ENCODE measurements around the gene OR51F1. TPM values are rescaled to one million over a fixed set of nuclear protein-coding genes. Genes with fewer than 3 reads are reported as not detected.
"Not testable (repeated sequence)": the region's sequence is repeated elsewhere in the genome, so short reads cannot be mapped to it uniquely, and the experiment has no call there.

Gene OR51F1, protein sequence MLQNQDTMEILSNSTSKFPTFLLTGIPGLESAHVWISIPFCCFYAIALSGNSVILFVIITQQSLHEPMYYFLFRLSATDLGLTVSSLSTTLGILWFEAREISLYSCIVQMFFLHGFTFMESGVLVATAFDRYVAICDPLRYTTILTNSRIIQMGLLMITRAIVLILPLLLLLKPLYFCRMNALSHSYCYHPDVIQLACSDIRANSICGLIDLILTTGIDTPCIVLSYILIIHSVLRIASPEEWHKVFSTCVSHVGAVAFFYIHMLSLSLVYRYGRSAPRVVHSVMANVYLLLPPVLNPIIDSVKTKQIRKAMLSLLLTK
- total RNA-seq: not detected
- polyA plus RNA-seq: not detected
- not detected for total RNA-seq

DNA sequence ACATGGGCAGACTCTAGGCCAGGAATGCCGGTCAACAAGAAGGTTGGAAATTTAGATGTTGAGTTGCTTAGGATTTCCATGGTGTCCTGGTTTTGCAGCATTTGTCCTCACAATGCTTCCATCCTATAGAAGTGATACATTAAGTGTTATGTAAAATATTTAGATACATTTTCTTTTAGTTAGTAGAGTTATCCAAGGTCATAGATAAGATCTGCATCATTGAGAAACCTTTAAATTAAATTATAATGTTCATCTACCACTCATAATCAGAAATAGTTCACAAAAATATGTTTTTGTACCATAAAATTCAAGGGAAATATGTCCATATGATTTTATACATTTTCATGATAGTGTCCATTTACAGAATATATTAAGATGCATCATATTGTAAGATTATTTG, at the start of gene OR51F1:
Gene OR51F1, minus strand, starts transcription at position 101 of the 400 bp plus-strand sequence. Its CDS starts 0 bp downstream, at position 101.
- Histone ChIP-seq H3K27ac (ENCODE audit: low read depth, low read length) (no peak within 1 kb of the TSS), H3K36me3 (ENCODE audit: control insufficient read depth in 2 of 3, insufficient read depth in 3 of 3, low read length in 3 of 3) (no peaks in the 10 kb centered on the region), H3K4me3 (ENCODE audit: low read length) (no peak within 1 kb of the TSS), H3K9me3 (ENCODE audit: control insufficient read depth in 2 of 3, low read length in 3 of 3) (no peaks in the 10 kb centered on the region), H3K27me3 (ENCODE audit: control insufficient read depth in 2 of 2, insufficient read depth in 2 of 2, low read length in 2 of 2) (no peaks in the 10 kb centered on the region), H3K4me1 (ENCODE audit: control insufficient read depth in 2 of 2, insufficient read depth in 2 of 2, low read length in 2 of 2) (no peaks in the 10 kb centered on the region)
- no peaks in the 10 kb centered on the region for H3K4me1 Mint-ChIP-seq
- peaks cover 0 to 2% (median 0%) of the 10 kb centered on the region in 11 donors for H3K9me3 Mint-ChIP-seq
- peaks cover 0 to 23% (median 7%) of the 10 kb centered on the region in 5 donors for H3K27me3 Mint-ChIP-seq
- no peaks in the 10 kb centered on the region for H3K36me3 Mint-ChIP-seq
- no peak within 1 kb of the TSS for H3K4me3 Mint-ChIP-seq
- no peak within 1 kb of the TSS for H3K27ac Mint-ChIP-seq
- ChIA-PET POLR2A (no interaction called here), CTCF (no interaction called here)
- no peak for ATAC-seq
- DNase-seq: no peak
- intact Hi-C loops (cut with micrococcal nuclease): no loop called here

GRCh38 chr11:4809246-4809645, 39.5 kb upstream of the OR51F1 start:
- Histone ChIP-seq H3K4me3 (ENCODE audit: low read length) (no peak overlapping the region), H3K36me3 (ENCODE audit: control insufficient read depth in 2 of 3, insufficient read depth in 3 of 3, low read length in 3 of 3) (no peaks in the 10 kb centered on the region), H3K4me1 (ENCODE audit: control insufficient read depth in 2 of 2, insufficient read depth in 2 of 2, low read length in 2 of 2) (no peaks in the 10 kb centered on the region), H3K27me3 (ENCODE audit: control insufficient read depth in 2 of 2, insufficient read depth in 2 of 2, low read length in 2 of 2) (no peaks in the 10 kb centered on the region), H3K9me3 (ENCODE audit: control insufficient read depth in 2 of 3, low read length in 3 of 3) (no peaks in the 10 kb centered on the region), H3K27ac (ENCODE audit: low read depth, low read length) (no peak overlapping the region)
- CTCF ChIA-PET: no interaction called here
- Mint-ChIP-seq H3K27me3 (peaks cover 0 to 9% (median 5%) of the 10 kb centered on the region in 5 donors), H3K27ac (no peak overlapping the region), H3K36me3 (no peaks in the 10 kb centered on the region), H3K4me3 (no peak overlapping the region), H3K9me3 (no peaks in the 10 kb centered on the region), H3K4me1 (no peaks in the 10 kb centered on the region)
- POLR2A ChIA-PET: no interaction called here
- DNase-seq (no peak), ATAC-seq (no peak)
- intact Hi-C loops (cut with micrococcal nuclease): no loop called here

GRCh38 chr11:4808476-4808875, 38.7 kb upstream of the OR51F1 start:
- peaks cover 0 to 11% (median 8%) of the 10 kb centered on the region in 5 donors for H3K27me3 Mint-ChIP-seq
- CTCF ChIA-PET: no interaction called here
- H3K27ac ChIP-seq (ENCODE audit: low read depth, low read length): no peak overlapping the region
- POLR2A ChIA-PET: no interaction called here
- H3K4me3 ChIP-seq (ENCODE audit: low read length): no peak overlapping the region
- no peak overlapping the region for H3K27ac Mint-ChIP-seq
- no peaks in the 10 kb centered on the region for H3K36me3 ChIP-seq (ENCODE audit: control insufficient read depth in 2 of 3, insufficient read depth in 3 of 3, low read length in 3 of 3)
- ATAC-seq: no peak
- intact Hi-C loops (cut with micrococcal nuclease): no loop called here
- H3K4me3 Mint-ChIP-seq: no peak overlapping the region
- no peaks in the 10 kb centered on the region for H3K4me1 ChIP-seq (ENCODE audit: control insufficient read depth in 2 of 2, insufficient read depth in 2 of 2, low read length in 2 of 2)
- no peaks in the 10 kb centered on the region for H3K36me3 Mint-ChIP-seq
- H3K9me3 ChIP-seq (ENCODE audit: control insufficient read depth in 2 of 3, low read length in 3 of 3): no peaks in the 10 kb centered on the region
- no peak for DNase-seq
- no peaks in the 10 kb centered on the region for H3K27me3 ChIP-seq (ENCODE audit: control insufficient read depth in 2 of 2, insufficient read depth in 2 of 2, low read length in 2 of 2)
- no peaks in the 10 kb centered on the region for H3K4me1 Mint-ChIP-seq
- H3K9me3 Mint-ChIP-seq: peaks cover 0 to 1% (median 0%) of the 10 kb centered on the region in 11 donors

DNA sequence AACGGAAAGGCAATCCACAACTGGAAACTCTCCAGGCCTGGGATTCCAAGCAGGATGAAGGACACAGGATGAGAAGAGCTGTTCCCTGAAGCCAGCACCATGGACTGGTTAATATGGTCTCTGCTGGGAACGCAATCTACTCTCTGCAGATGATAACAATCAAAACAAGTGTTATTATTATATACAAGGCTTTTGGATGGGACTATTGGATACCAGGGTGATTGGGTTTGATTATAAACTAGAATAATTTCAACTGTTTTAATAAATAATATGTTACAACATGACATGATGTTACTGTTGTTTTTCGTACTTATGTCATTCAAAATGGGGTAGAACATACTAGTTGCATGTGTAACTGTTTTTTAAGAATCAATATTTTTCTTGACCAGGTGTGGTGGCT, 34.5 kb upstream of the OR51F1 start, which contains the start of gene OR52R1:
Gene OR52R1, minus strand, starts transcription at position 101 of the 400 bp plus-strand sequence. Its CDS starts 0 bp downstream, at position 101.
- Histone ChIP-seq H3K36me3 (ENCODE audit: control insufficient read depth in 2 of 3, insufficient read depth in 3 of 3, low read length in 3 of 3) (no peaks in the 10 kb centered on the region), H3K27ac (ENCODE audit: low read depth, low read length) (no peak within 1 kb of the TSS), H3K9me3 (ENCODE audit: control insufficient read depth in 2 of 3, low read length in 3 of 3) (no peaks in the 10 kb centered on the region), H3K4me3 (ENCODE audit: low read length) (no peak within 1 kb of the TSS), H3K4me1 (ENCODE audit: control insufficient read depth in 2 of 2, insufficient read depth in 2 of 2, low read length in 2 of 2) (no peaks in the 10 kb centered on the region), H3K27me3 (ENCODE audit: control insufficient read depth in 2 of 2, insufficient read depth in 2 of 2, low read length in 2 of 2) (no peaks in the 10 kb centered on the region)
- Mint-ChIP-seq H3K27ac (no peak within 1 kb of the TSS), H3K4me3 (no peak within 1 kb of the TSS), H3K4me1 (no peaks in the 10 kb centered on the region), H3K9me3 (peaks cover 0 to 1% (median 0%) of the 10 kb centered on the region in 11 donors), H3K27me3 (peaks cover 0 to 11% (median 6%) of the 10 kb centered on the region in 5 donors), H3K36me3 (no peaks in the 10 kb centered on the region)
- ATAC-seq (no peak), DNase-seq (no peak)
- POLR2A ChIA-PET: no interaction called here
- CTCF ChIA-PET: no interaction called here
- intact Hi-C loops (cut with micrococcal nuclease): no loop called here

DNA sequence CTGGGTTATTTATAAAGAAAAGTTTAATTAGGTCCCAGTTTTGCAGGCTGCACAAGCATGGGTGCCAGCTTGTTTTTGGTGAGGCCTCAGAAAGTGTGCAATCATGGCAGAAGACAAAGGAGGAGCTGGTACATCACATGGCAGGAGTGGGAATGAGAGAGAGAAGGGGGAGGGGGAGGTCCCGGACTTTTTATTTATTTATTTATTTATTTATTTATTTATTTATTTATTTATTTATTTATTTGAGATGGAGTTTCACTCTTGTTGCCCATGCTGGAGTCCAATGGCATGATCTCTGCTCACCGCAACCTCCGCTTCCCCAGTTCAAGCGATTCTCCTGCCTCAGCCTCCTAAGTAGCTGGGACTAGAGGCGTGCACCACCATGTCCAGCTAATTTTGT, 31.6 kb upstream of the OR51F1 start:
- H3K4me3 Mint-ChIP-seq; DNase-seq; CTCF ChIA-PET; H3K27ac Mint-ChIP-seq; ATAC-seq; H3K27me3 Mint-ChIP-seq; H3K4me1 ChIP-seq (ENCODE audit: control insufficient read depth in 2 of 2, insufficient read depth in 2 of 2, low read length in 2 of 2); H3K27ac ChIP-seq (ENCODE audit: low read depth, low read length); H3K9me3 Mint-ChIP-seq; POLR2A ChIA-PET; H3K36me3 Mint-ChIP-seq; H3K36me3 ChIP-seq (ENCODE audit: control insufficient read depth in 2 of 3, insufficient read depth in 3 of 3, low read length in 3 of 3); H3K27me3 ChIP-seq (ENCODE audit: control insufficient read depth in 2 of 2, insufficient read depth in 2 of 2, low read length in 2 of 2); intact Hi-C loops (cut with micrococcal nuclease); H3K9me3 ChIP-seq (ENCODE audit: control insufficient read depth in 2 of 3, low read length in 3 of 3); H3K4me3 ChIP-seq (ENCODE audit: low read length); H3K4me1 Mint-ChIP-seq: not testable (repeated sequence)

DNA sequence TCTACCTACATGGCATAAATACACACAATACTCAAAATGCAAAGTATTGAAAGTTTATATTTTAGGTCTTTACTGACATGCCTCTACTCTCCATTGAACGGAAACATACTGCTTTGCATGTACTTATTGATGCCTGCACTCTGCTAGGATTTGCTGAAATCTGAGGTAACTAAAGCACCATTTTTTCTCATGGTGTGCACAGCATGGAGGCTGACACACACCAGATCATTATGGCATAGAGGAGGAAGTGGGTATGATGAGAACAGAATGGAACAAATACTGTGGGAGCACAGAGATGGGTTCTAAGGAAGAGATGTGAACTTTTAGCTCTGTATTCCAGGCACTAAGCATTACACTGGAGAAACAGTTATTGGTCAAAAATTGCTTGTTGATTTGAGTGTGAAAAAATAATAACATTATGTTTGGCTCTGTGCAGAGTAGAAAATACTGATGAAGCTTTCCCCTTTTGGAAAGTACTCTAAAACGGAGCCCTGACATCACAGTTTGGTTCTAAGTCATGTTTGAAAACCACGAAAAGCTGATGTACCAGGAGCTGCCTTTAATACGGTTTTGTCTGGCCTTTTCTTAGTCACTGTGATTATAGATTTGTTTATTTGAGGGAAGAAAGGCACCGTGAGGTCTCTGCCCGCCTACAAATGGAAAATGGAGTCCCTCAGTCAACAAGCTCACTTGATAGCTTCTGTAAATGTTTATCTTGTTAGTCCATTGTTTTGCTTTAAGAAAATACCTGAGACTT, 28.9 kb upstream of the OR51F1 start:
- Mint-ChIP-seq H3K27ac (no peak overlapping the region), H3K9me3 (peaks cover 0 to 2% (median 0%) of the 10 kb centered on the region in 11 donors), H3K4me1 (no peaks in the 10 kb centered on the region), H3K27me3 (peaks cover 0 to 9% (median 1%) of the 10 kb centered on the region in 5 donors), H3K36me3 (no peaks in the 10 kb centered on the region), H3K4me3 (no peak overlapping the region)
- DNase-seq (no peak), ATAC-seq (no peak)
- ChIA-PET POLR2A (no interaction called here), CTCF (no interaction called here)
- Histone ChIP-seq H3K9me3 (ENCODE audit: control insufficient read depth in 2 of 3, low read length in 3 of 3) (no peaks in the 10 kb centered on the region), H3K27me3 (ENCODE audit: control insufficient read depth in 2 of 2, insufficient read depth in 2 of 2, low read length in 2 of 2) (no peaks in the 10 kb centered on the region), H3K36me3 (ENCODE audit: control insufficient read depth in 2 of 3, insufficient read depth in 3 of 3, low read length in 3 of 3) (no peaks in the 10 kb centered on the region), H3K4me3 (ENCODE audit: low read length) (no peak overlapping the region), H3K27ac (ENCODE audit: low read depth, low read length) (no peak overlapping the region), H3K4me1 (ENCODE audit: control insufficient read depth in 2 of 2, insufficient read depth in 2 of 2, low read length in 2 of 2) (no peaks in the 10 kb centered on the region)
- intact Hi-C loops (cut with micrococcal nuclease): no loop called here
